GM12874 (cell line): ENCODE results near the gene FBXL13.

ENCODE experiments used
- CTCF ChIP-seq: IDR thresholded peaks from 2 replicates; pipeline ENCODE4 v1.5.1; 2011; ENCODE audit warnings: low read depth, mild to moderate bottlenecking, control low read depth, low read length, moderate library complexity; ENCODE audit not compliant: insufficient read depth

The FBXL13 gene

DNA sequence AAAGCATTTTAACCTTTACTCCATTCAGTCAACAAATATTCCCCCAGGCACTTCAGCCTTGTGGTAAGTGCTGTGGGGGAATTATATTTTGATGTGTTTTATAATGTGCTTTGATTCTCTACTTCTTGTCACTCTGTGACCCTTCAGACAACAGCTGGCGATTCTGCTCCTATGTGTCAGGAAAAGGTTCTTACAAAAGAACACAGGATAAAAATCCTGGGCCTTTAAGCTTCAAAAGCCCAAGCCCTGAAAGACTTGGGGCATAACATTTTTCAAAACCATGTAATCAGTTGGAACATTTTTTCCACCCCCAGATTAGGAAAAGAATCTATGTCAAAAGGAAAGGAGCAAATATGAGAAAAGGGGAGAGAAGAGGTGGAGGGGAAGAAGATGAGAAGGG, 199.6 kb downstream of the FBXL13 start:
- no peak for TF ChIP-seq CTCF

DNA sequence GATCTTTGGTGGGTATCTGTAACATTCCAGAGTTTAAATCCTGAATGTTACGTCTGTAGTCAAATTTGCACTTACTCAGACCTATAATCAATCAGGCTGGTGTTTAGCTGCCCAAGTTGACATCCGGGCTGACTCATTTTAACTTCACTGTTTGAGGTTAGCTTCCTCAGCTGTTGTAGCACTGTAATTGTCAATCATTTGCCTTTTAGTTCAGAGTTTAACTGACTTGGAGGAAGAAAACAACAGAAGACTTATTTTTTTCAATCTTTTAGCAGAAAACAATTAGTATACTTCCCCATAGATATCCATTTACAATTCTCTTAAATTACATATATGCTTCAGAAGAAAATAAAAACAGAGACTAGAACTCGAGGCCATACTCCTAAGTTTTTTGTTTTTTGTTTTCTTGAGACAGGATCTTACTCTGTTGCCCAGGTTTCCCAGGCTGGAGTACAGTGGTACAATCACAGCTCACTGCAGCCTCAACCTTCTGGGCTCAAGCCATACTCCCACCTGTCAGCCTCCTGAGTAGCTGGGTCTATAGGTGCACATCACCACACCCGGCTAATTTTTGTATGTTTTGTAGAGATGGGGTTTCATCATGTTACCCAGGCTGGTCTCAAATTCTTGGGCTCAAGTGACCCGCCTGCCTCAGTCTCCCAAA, 200.3 kb downstream of the FBXL13 start:
- no peak for TF ChIP-seq CTCF

DNA sequence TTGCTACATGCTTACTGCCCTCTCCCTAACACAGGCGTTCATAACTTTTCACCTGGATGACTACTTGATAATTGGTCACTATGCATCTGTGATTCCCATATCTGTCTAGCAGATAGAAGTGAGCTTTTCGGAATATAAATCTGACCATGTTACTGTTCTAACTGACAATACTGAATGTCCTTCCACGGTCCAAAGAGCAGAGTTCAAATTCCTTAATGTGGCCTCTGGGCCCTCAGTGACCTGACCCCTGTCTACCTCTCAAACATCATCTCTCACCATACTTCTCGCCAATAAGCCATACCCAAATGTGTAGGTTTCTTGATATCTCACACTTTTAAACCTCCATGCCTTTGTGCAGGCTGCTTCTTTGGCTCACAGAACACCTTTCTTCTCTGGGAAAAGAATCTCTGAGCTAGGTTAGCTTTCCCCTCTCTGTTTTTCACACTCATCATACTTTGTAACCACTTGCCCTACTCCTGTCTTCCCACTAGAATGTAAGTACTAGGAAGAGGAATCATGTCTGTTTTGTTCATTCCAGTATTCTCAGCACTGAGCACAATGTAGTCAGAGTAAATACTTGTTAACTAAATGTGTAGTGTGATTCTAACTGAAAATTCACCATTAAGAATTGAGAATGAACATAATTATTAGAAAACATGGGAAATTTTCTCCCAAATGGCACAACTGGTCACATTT, 201.0 kb downstream of the FBXL13 start:
- no peak for TF ChIP-seq CTCF

- no peak for TF ChIP-seq CTCF
These were observed 202.1 kb downstream of the FBXL13 start for GRCh38 chr7:102872460-102872859.

- TF ChIP-seq CTCF: no peak
These were observed 205.4 kb downstream of the FBXL13 start for GRCh38 chr7:102869195-102869594.

DNA sequence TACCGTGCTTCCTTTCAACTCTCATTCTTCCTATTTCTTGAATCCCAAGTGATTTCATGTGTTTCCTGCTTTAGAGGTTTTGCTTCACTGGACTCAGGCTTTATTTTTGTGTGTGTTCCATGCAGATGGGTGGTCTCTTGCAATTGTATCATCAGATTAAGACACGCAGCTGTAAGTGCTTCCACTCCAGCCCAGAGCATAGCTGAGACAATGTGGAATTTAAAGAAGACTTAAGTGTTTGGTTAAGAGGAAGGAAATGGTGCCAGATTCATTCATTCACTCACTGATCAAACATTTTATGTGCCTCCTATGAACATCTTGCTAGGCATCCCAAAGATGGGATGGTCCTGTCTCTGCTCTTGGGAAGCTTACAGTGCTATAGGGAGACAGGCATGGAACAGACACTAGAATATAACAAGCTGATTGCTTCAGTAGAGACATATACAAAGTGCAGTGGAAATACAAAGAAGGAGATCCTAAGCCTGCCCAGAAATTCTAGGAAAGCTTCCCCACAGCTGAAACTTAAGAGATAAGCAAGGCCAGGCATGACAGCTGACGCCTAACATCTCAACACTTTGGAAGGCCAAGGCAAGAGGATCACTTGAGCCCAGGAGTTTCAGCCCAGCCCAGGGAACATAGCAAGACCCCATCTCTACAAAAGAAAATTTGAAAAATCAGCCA, 207.9 kb downstream of the FBXL13 start:
- TF ChIP-seq CTCF: no peak

GRCh38 chr7:102864958-102865357, 209.6 kb downstream of the FBXL13 start:
- TF ChIP-seq CTCF: no peak
